HPDE6-E6E7 (cell line): Measurements from ENCODE around the gene STRN.
A peak's percentile ranks its signal among the peaks of the same experiment; 100 is the strongest.
"Not testable (repeated sequence)": the region's sequence is repeated elsewhere in the genome, so short reads cannot be mapped to it uniquely, and the experiment has no call there.

Experiments
- DNase-seq: peaks from one replicate; pipeline ENCODE4 v3.0.0; 2011; ENCODE audit warnings: missing footprints; ENCODE audit errors: extremely low spot score

Gene STRN, protein sequence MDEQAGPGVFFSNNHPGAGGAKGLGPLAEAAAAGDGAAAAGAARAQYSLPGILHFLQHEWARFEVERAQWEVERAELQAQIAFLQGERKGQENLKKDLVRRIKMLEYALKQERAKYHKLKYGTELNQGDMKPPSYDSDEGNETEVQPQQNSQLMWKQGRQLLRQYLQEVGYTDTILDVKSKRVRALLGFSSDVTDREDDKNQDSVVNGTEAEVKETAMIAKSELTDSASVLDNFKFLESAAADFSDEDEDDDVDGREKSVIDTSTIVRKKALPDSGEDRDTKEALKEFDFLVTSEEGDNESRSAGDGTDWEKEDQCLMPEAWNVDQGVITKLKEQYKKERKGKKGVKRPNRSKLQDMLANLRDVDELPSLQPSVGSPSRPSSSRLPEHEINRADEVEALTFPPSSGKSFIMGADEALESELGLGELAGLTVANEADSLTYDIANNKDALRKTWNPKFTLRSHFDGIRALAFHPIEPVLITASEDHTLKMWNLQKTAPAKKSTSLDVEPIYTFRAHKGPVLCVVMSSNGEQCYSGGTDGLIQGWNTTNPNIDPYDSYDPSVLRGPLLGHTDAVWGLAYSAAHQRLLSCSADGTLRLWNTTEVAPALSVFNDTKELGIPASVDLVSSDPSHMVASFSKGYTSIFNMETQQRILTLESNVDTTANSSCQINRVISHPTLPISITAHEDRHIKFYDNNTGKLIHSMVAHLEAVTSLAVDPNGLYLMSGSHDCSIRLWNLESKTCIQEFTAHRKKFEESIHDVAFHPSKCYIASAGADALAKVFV

GRCh38 chr2:36966370-36967235, at the start of gene STRN:
Gene STRN (minus strand): TSS chr2:36966536. CDS start chr2:36966463, 73 bp downstream.
- DNase-seq: peak; percentile 89

DNA sequence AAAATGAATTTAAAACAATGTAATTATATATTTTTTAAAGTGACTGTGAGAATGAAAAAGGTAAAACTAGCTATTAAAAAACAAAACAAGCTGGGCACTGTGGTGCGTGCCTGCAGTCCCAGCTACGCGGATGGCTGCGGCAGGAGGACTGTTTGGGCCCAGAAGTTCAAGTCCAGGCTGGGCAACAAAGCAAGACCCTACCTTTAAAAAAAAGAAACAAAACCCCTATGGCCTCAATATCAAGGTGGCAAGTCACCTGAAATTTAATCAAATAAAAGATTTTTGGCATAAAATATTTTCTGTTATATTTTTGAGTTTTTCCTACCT, 46.9 kb upstream of the STRN start:
- DNase-seq: no peak

DNA sequence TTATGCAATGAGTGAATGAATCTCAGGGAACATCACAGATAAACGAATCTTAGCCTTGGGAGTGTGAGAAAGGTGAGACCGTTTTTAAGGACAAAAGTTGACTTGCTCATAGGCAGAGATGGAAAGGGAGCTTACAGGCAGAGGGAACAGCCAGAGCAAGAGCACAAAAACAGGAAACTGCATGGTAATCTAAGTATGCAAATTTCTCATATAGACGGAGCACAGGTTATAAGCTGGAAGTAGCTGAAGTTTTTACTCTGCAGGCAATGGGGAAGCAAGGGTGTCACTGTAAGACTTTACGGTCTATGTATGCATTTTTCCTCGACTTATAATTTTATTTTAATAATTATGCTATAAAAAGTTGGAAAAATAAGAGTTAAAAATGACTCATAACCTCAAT, 44.8 kb upstream of the STRN start:
- DNase-seq: no peak

GRCh38 chr2:37005118-37005868, 39.0 kb upstream of the STRN start:
- DNase-seq: no peak

DNA sequence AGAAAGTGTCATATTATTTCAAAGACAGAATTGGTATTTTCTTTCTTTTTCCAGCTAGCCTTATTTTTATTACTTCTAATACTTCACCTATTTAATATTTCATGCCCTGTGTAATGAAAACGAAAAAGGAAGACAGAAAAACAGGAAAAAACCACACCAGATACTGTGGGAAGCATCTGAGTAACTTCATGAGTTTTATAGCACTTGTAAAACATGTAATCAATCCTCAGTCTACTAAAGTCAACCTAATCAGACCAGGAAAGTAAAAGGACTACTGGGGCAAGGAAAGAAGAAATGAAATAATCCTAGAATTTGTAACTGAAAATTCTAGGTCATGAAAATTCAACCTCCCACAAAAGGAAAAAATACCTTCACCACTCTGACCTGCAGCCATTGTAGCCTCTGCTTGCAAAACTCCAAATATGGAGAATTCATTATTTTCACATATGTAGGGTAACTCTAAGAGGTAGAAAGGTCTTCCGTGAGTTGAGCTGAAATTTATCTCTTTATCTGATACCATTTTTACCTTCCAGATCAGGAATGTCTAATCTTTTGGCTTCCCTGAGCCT, 34.7 kb upstream of the STRN start:
- no peak for DNase-seq

GRCh38 chr2:37000318-37000717, 34.0 kb upstream of the STRN start:
- peak; percentile 45 for DNase-seq

- DNase-seq: not testable (repeated sequence)
These were observed 33.1 kb upstream of the STRN start for GRCh38 chr2:36999416-36999815.

GRCh38 chr2:36993841-36994620, 27.7 kb upstream of the STRN start:
- no peak for DNase-seq

DNA sequence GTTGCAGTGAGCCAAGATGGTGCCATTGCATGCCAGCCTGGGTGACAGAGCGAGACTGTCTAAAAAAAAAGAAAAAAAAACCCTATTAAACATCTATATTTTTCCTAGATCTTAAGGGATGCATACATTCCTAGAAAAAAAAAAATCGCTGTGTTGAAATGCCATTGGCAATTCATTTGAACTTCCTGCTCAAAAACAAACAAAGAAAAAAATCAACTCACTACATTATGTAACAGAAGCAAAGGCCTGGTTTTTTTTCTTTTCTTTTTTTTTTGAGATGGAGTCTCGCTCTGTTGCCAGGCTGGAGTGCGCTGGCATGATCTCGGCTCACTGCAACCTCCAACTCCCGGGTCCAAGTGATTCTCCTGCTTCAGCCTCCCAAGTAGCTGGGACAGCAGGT, 21.7 kb upstream of the STRN start:
- DNase-seq: no peak

GRCh38 chr2:36982467-36982866, 16.1 kb upstream of the STRN start:
- DNase-seq: no peak

- no peak for DNase-seq
These were observed 15.6 kb upstream of the STRN start for GRCh38 chr2:36981911-36982310.

DNA sequence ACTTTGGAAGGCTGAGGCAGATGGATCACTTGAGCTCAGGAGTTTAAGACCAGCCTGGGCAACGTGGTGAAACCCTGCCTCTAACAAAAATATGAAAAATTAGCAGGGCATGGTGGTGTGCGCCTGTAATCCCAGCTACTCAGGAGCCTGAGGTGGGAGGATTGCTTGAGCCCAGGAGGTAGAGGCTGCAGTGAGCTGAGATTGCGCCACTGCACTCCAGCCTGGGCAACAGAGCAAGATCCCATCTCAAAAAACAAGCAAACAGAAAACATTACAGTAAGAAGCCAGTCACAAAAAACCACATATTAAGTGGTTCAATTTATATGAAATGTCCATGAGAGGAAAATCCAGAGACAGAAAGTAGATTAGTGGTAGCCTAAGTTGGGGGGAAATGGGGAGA, 12.7 kb upstream of the STRN start:
- DNase-seq: not testable (repeated sequence)

DNA sequence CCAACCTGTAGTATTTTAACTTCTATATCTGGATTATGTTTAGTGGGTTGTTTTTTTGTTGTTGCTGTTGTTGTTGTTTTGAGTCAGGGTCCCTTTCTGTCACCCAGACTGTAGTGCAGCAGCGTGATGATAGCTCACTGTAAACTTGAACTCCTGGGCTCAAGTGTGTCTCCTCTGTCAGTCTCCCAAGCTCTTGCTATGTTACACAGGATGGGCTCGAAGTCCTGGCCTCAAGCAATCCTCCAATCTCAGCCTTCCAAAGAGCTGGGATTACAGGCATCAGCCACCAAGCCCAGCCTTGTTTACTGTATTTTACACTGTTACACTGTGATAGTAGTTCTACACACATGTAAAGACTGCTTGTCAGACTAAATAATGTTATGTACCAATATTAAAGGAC, 9.7 kb upstream of the STRN start:
- DNase-seq: no peak

DNA sequence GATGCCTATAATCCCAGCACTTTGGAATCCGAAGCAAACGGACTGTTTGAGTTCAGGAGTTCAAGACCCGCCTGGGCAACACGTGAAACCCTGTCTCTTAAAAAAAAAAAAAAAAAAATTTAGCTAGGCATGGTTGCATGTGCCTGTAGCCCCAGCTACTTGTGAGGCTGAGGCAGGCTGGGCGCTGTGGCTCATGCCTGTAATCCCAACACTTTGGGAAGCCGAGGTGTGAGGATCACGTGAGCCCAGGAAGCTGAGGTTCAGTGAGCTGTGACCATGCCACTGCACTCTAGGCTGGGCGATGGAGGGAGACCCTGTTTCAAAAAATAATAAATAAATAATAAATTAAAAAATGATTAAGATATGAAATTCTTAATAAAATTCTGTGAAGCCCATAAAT, 9.0 kb upstream of the STRN start:
- DNase-seq: no peak

GRCh38 chr2:36973320-36973719, 7.0 kb upstream of the STRN start:
- no peak for DNase-seq

GRCh38 chr2:36971990-36972389, 5.7 kb upstream of the STRN start:
- no peak for DNase-seq

- peak; percentile 9 for DNase-seq
These were observed 1.0 kb upstream of the STRN start for GRCh38 chr2:36967236-36967876.

DNA sequence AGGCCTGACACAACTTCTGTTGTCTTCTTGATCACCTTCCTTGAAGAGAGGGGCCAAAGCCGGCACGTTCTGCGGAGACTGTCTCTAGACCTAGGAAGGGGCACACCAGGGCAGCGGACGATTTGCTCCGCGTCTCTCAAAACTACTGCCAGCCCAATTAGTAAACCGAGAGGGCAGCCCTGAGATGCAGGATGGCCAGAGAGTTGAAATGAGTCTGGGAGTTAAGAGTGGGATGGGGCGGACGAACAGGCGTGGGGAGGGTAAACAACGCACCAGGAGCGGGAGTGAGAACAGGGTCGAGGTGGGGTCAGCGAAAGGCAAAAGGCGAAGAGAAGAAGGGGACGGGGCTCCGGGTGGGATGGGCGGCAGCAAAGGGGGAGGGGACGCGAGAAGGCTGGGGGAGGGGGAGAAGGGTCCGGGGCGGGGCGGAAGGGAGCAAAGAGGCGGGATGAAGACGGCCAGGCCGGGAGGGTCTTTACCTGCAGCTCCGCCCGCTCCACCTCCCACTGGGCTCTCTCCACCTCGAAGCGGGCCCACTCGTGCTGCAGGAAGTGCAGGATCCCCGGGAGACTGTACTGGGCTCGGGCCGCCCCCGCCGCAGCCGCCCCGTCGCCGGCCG, 476 bp downstream of the STRN start:
- peak; percentile 7 for DNase-seq

GRCh38 chr2:36965206-36965605, 1.1 kb downstream of the STRN start:
- DNase-seq: no peak
